HG03457 (cell line): ENCODE results near the gene STRC.
"Not testable (repeated sequence)": the region's sequence is repeated elsewhere in the genome, so short reads cannot be mapped to it uniquely, and the experiment has no call there.

Source experiments
- ATAC-seq: cut with Tn5 transposase; IDR thresholded peaks from one replicate; pipeline ENCODE4 v1.9.1; 2021; ENCODE audit warnings: moderate number of reproducible peaks; ENCODE audit not compliant: unreplicated experiment

STRC gene

GRCh38 chr15:43618700-43619099 is at the start of gene STRC:
TSS of gene STRC (minus strand) at chr15:43618800. CDS start at chr15:43618722, 78 bp downstream.
- ATAC-seq, result not testable (repeated sequence)

- ATAC-seq, result not testable (repeated sequence)
Measured at GRCh38 chr15:43666177-43666576, 47.6 kb upstream of the STRC start.

- ATAC-seq, result not testable (repeated sequence)
Measured at GRCh38 chr15:43663333-43663732, 44.7 kb upstream of the STRC start.

GRCh38 chr15:43662293-43662692 is 43.7 kb upstream of the STRC start:
- not testable (repeated sequence) for ATAC-seq

GRCh38 chr15:43659727-43660126 is 41.1 kb upstream of the STRC start:
- not testable (repeated sequence) for ATAC-seq

GRCh38 chr15:43649430-43649926 is 30.9 kb upstream of the STRC start:
- not testable (repeated sequence) for ATAC-seq

- no peak for ATAC-seq
Measured at GRCh38 chr15:43648649-43649429, 30.2 kb upstream of the STRC start, which contains the start of gene CATSPER2. TSS of gene CATSPER2 (minus strand) at chr15:43648844. CDS start at chr15:43648061, 783 bp downstream.

GRCh38 chr15:43638464-43639204 is 20.0 kb upstream of the STRC start:
- ATAC-seq, result not testable (repeated sequence)

- ATAC-seq, result not testable (repeated sequence)
Measured at GRCh38 chr15:43626937-43627336, 8.3 kb upstream of the STRC start.

- ATAC-seq, result no peak
Measured at GRCh38 chr15:43625106-43625505, 6.5 kb upstream of the STRC start.

- not testable (repeated sequence) for ATAC-seq
Measured at GRCh38 chr15:43622068-43622799, 3.6 kb upstream of the STRC start.

- ATAC-seq, result not testable (repeated sequence)
Measured at GRCh38 chr15:43617750-43618149, 850 bp downstream of the STRC start.

- ATAC-seq, result not testable (repeated sequence)
Measured at GRCh38 chr15:43602233-43602632, 16.4 kb downstream of the STRC start.

- ATAC-seq, result not testable (repeated sequence)
Measured at GRCh38 chr15:43600200-43600599, 18.4 kb downstream of the STRC start.

GRCh38 chr15:43599131-43599530 is 19.5 kb downstream of the STRC start:
- not testable (repeated sequence) for ATAC-seq

- ATAC-seq, result not testable (repeated sequence)
Measured at GRCh38 chr15:43593328-43594190, 25.0 kb downstream of the STRC start, which contains the start of gene CKMT1B. TSS of gene CKMT1B (plus strand) at chr15:43594027. CDS start at chr15:43594219, 192 bp downstream.

- ATAC-seq, result not testable (repeated sequence)
Measured at GRCh38 chr15:43592841-43593240, 25.8 kb downstream of the STRC start.

- ATAC-seq, result peak; percentile 79
Measured at GRCh38 chr15:43589778-43590466, 28.7 kb downstream of the STRC start, which contains the start of gene PPIP5K1. TSS of gene PPIP5K1 (minus strand) at chr15:43590208. CDS start at chr15:43584504, 5,704 bp downstream.

GRCh38 chr15:43574607-43575006 is 44.0 kb downstream of the STRC start:
- ATAC-seq, result not testable (repeated sequence)
